GM18951 (cell line): ENCODE measurements around the gene AUTS2.

ENCODE experiments used
- POLR2A ChIP-seq: IDR thresholded peaks from 4 replicates; pipeline ENCODE4 v1.6.1; 2011; ENCODE audit warnings: mild to moderate bottlenecking; ENCODE audit not compliant: insufficient read length, insufficient read depth; ENCODE audit errors: extremely low read depth
- in situ Hi-C: fragments of 300-500 bp; cut with MboI; formaldehyde crosslinking; loops from one replicate; pipeline ENCODE4 v1.12.0; 2022; ENCODE audit warnings: low sequenced_read_pairs, mixed read lengths, inconsistent platforms; ENCODE audit not compliant: unreplicated experiment

Gene AUTS2

GRCh38 chr7:69603937-69604494 is 5.7 kb downstream of the AUTS2 start:
- in situ Hi-C loops: no loop called here
- TF ChIP-seq POLR2A: no peak

GRCh38 chr7:69605070-69605469 is 6.8 kb downstream of the AUTS2 start:
- in situ Hi-C loops: no loop called here
- no peak for TF ChIP-seq POLR2A

- no peak for TF ChIP-seq POLR2A
- in situ Hi-C loops: no loop called here
These were observed 7.3 kb downstream of the AUTS2 start for GRCh38 chr7:69605546-69605945.

GRCh38 chr7:69608049-69608448 is 9.8 kb downstream of the AUTS2 start:
- no peak for TF ChIP-seq POLR2A
- in situ Hi-C loops: no loop called here

GRCh38 chr7:69608878-69609277 is 10.6 kb downstream of the AUTS2 start:
- in situ Hi-C loops: no loop called here
- no peak for TF ChIP-seq POLR2A

- no peak for TF ChIP-seq POLR2A
- in situ Hi-C loops: no loop called here
These were observed 11.5 kb downstream of the AUTS2 start for GRCh38 chr7:69609541-69610373.

- in situ Hi-C loops: no loop called here
- no peak for TF ChIP-seq POLR2A
These were observed 12.3 kb downstream of the AUTS2 start for GRCh38 chr7:69610374-69611084.

GRCh38 chr7:69612981-69613380 is 14.7 kb downstream of the AUTS2 start:
- no peak for TF ChIP-seq POLR2A

GRCh38 chr7:69613846-69614245 is 15.6 kb downstream of the AUTS2 start:
- in situ Hi-C loops: no loop called here
- TF ChIP-seq POLR2A: no peak

More at GRCh38 chr7:69612981-69613380, 14.7 kb downstream of the AUTS2 start:
- in situ Hi-C loops: no loop called here

- in situ Hi-C loops: no loop called here
- TF ChIP-seq POLR2A: no peak
These were observed 17.4 kb downstream of the AUTS2 start for GRCh38 chr7:69615685-69616084.

- in situ Hi-C loops: no loop called here
- TF ChIP-seq POLR2A: no peak
These were observed 19.1 kb downstream of the AUTS2 start for GRCh38 chr7:69617364-69617763.

GRCh38 chr7:69619054-69619453 is 20.8 kb downstream of the AUTS2 start:
- in situ Hi-C loops: no loop called here
- no peak for TF ChIP-seq POLR2A

- in situ Hi-C loops: no loop called here
- no peak for TF ChIP-seq POLR2A
These were observed 21.4 kb downstream of the AUTS2 start for GRCh38 chr7:69619635-69620034.
